Gastrocnemius medialis (tissue), 4 donors: ENCODE results near the gene DVL2.

ENCODE experiments used
- POLR2A ChIP-seq, 2 donors: fragments of 450-650 bp; IDR thresholded peaks; one replicate each; pipeline ENCODE4 v1.6.1; 2017; ENCODE audit warnings: antibody characterized with exemption in 2 of 2, mild to moderate bottlenecking in 2 of 2, moderate library complexity in 2 of 2
- TF ChIP-seq, protein P1 (sequence below), 5 experiments: fragments of 450-650 bp in 3 of 5; fragments of 200-600 bp in 2 of 5; sonication (generic) in 2 of 5; IDR thresholded peaks in 4 of 5; conservative IDR thresholded peaks in 1 of 5; 1 replicate in 4 of 5; 2 replicates in 1 of 5; pipeline ENCODE4 v1.5.1; 2016 to 2019; ENCODE audit warnings: antibody characterized with exemption in 5 of 5, mild to moderate bottlenecking in 3 of 5, moderate library complexity in 3 of 5

- TF ChIP-seq, protein P1, sequence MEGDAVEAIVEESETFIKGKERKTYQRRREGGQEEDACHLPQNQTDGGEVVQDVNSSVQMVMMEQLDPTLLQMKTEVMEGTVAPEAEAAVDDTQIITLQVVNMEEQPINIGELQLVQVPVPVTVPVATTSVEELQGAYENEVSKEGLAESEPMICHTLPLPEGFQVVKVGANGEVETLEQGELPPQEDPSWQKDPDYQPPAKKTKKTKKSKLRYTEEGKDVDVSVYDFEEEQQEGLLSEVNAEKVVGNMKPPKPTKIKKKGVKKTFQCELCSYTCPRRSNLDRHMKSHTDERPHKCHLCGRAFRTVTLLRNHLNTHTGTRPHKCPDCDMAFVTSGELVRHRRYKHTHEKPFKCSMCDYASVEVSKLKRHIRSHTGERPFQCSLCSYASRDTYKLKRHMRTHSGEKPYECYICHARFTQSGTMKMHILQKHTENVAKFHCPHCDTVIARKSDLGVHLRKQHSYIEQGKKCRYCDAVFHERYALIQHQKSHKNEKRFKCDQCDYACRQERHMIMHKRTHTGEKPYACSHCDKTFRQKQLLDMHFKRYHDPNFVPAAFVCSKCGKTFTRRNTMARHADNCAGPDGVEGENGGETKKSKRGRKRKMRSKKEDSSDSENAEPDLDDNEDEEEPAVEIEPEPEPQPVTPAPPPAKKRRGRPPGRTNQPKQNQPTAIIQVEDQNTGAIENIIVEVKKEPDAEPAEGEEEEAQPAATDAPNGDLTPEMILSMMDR (IDR thresholded peaks at IDR 0.05 in 4 of 5, conservative IDR thresholded peaks at IDR 0.05 in 1 of 5), result no peak
- TF ChIP-seq POLR2A (IDR thresholded peaks at IDR 0.05), result no peak
Measured at GRCh38 chr17:7233701-7234082, 625 bp downstream of the DVL2 start.
